HEK293 (cell line): Measurements from ENCODE around the gene CRABP2.

Experiments used
- CTCF ChIA-PET: fragments of 350-600 bp; formaldehyde crosslinking; extraction: SDS; loops from one replicate; lab custom pipeline; 2021; ENCODE audit warnings: antibody characterized with exemption; lab: Yijun Ruan, JAX
- POLR2A ChIA-PET: fragments of 300-600 bp; formaldehyde crosslinking; extraction: SDS; loops from one replicate; lab custom pipeline; 2020; ENCODE audit warnings: antibody characterized with exemption, inconsistent platforms; lab: Yijun Ruan, JAX
- H3K27ac ChIP-seq: fragments of 200-500 bp; sonication (Bioruptor generic); 2 replicates; pipeline ENCODE4 v1.5.1; 2014; ENCODE audit warnings: low read depth, low read length, control low read depth, inconsistent platforms; ENCODE audit errors: extremely low read depth
- H3K36me3 ChIP-seq, 2 experiments: fragments of 200-500 bp in 1 of 2; sonication (Bioruptor generic) in 1 of 2; 1 replicate in 1 of 2; 2 replicates in 1 of 2; pipeline ENCODE4 v1.5.1; 2014 to 2017; ENCODE audit warnings: inconsistent platforms in 2 of 2, low read length in 2 of 2; ENCODE audit not compliant: control insufficient read depth in 2 of 2, insufficient read depth in 1 of 2
- H3K4me1 ChIP-seq: fragments of 200-500 bp; sonication (Bioruptor generic); 2 replicates; pipeline ENCODE4 v1.5.1; 2014; ENCODE audit warnings: mild to moderate bottlenecking, low read length, inconsistent platforms; ENCODE audit not compliant: control insufficient read depth, insufficient read depth
- H3K4me3 ChIP-seq: 2 replicates; pipeline ENCODE4 v1.5.1; 2011; ENCODE audit warnings: low read depth, mild to moderate bottlenecking, control low read depth, low read length, moderate library complexity
- H3K9me3 ChIP-seq: fragments of 200-500 bp; sonication (Bioruptor generic); 2 replicates; pipeline ENCODE4 v1.5.1; 2014; ENCODE audit warnings: low read depth, low read length, inconsistent platforms; ENCODE audit not compliant: control insufficient read depth, insufficient read depth
- BCL11B ChIP-seq: fragments of 450-650 bp; formaldehyde crosslinking; IDR thresholded peaks from 2 replicates; pipeline ENCODE4 v1.5.1; 2016; ENCODE audit warnings: low read depth, missing biosample characterization, missing genetic modification characterization
- IKZF3 ChIP-seq: fragments of 450-650 bp; IDR thresholded peaks from 2 replicates; pipeline ENCODE4 v1.5.0; 2018; ENCODE audit warnings: missing biosample characterization, mild to moderate bottlenecking, missing genetic modification characterization, moderate library complexity
- REPIN1 ChIP-seq: fragments of 450-650 bp; formaldehyde crosslinking; IDR thresholded peaks from 2 replicates; pipeline ENCODE4 v1.5.1; 2017; ENCODE audit warnings: missing biosample characterization, missing genetic modification characterization, low read depth
- SP2 ChIP-seq: fragments of 450-650 bp; formaldehyde crosslinking; IDR thresholded peaks from 2 replicates; pipeline ENCODE4 v1.5.1; 2016; ENCODE audit warnings: missing biosample characterization, missing genetic modification characterization
- ZFP37 ChIP-seq: fragments of 450-650 bp; formaldehyde crosslinking; IDR thresholded peaks from 2 replicates; pipeline ENCODE4 v1.5.1; 2016; ENCODE audit warnings: missing biosample characterization, missing genetic modification characterization
- ZFP69B ChIP-seq: fragments of 450-650 bp; formaldehyde crosslinking; IDR thresholded peaks from 2 replicates; pipeline ENCODE4 v1.5.1; 2016; ENCODE audit warnings: missing biosample characterization, missing genetic modification characterization
- ZNF132 ChIP-seq: fragments of 450-650 bp; formaldehyde crosslinking; IDR thresholded peaks from 2 replicates; pipeline ENCODE4 v1.5.1; 2017; ENCODE audit warnings: missing biosample characterization, missing genetic modification characterization, borderline replicate concordance
- ZNF221 ChIP-seq: fragments of 450-650 bp; formaldehyde crosslinking; IDR thresholded peaks from 2 replicates; pipeline ENCODE4 v1.5.1; 2017; ENCODE audit warnings: missing biosample characterization, missing genetic modification characterization, borderline replicate concordance
- ZNF24 ChIP-seq: fragments of 450-650 bp; formaldehyde crosslinking; IDR thresholded peaks from 2 replicates; pipeline ENCODE4 v1.5.1; 2016; ENCODE audit warnings: missing biosample characterization, missing genetic modification characterization
- ZNF473 ChIP-seq: fragments of 450-650 bp; formaldehyde crosslinking; IDR thresholded peaks from 2 replicates; pipeline ENCODE4 v1.5.1; 2017; ENCODE audit warnings: missing biosample characterization, missing genetic modification characterization
- ZNF544 ChIP-seq: fragments of 450-650 bp; formaldehyde crosslinking; IDR thresholded peaks from 2 replicates; pipeline ENCODE4 v1.5.0; 2017; ENCODE audit warnings: missing biosample characterization, missing genetic modification characterization
- ZNF555 ChIP-seq: fragments of 450-650 bp; formaldehyde crosslinking; conservative IDR thresholded peaks from 2 replicates; pipeline ENCODE4 v1.5.1; 2017; ENCODE audit warnings: missing biosample characterization, mild to moderate bottlenecking, missing genetic modification characterization, inconsistent platforms
- ZNF600 ChIP-seq: fragments of 450-650 bp; formaldehyde crosslinking; IDR thresholded peaks from 2 replicates; pipeline ENCODE4 v1.5.1; 2016; ENCODE audit warnings: missing biosample characterization, missing genetic modification characterization
- ZNF626 ChIP-seq: fragments of 450-650 bp; sonication (Bioruptor Pico); formaldehyde crosslinking; IDR thresholded peaks from 2 replicates; pipeline ENCODE4 v1.5.1; 2018; ENCODE audit warnings: missing biosample characterization, missing genetic modification characterization, inconsistent platforms
- ZNF664 ChIP-seq: fragments of 450-650 bp; formaldehyde crosslinking; IDR thresholded peaks from 2 replicates; pipeline ENCODE4 v1.5.1; 2016; ENCODE audit warnings: missing biosample characterization, missing genetic modification characterization
- ZNF670 ChIP-seq: fragments of 450-650 bp; formaldehyde crosslinking; IDR thresholded peaks from 2 replicates; pipeline ENCODE4 v1.5.1; 2016; ENCODE audit warnings: missing biosample characterization, missing genetic modification characterization, low read depth
- ZNF792 ChIP-seq: fragments of 450-650 bp; formaldehyde crosslinking; IDR thresholded peaks from 2 replicates; pipeline ENCODE4 v1.5.1; 2016; ENCODE audit warnings: missing biosample characterization, missing genetic modification characterization
- TF ChIP-seq, protein P1 (sequence below): fragments of 450-650 bp; formaldehyde crosslinking; IDR thresholded peaks from 2 replicates; pipeline ENCODE4 v1.5.1; 2016; ENCODE audit warnings: missing biosample characterization, missing genetic modification characterization, low read depth
- TF ChIP-seq, protein P2 (sequence below): fragments of 450-650 bp; formaldehyde crosslinking; IDR thresholded peaks from 2 replicates; pipeline ENCODE4 v1.5.1; 2016; ENCODE audit warnings: missing biosample characterization, missing genetic modification characterization

Gene CRABP2

DNA sequence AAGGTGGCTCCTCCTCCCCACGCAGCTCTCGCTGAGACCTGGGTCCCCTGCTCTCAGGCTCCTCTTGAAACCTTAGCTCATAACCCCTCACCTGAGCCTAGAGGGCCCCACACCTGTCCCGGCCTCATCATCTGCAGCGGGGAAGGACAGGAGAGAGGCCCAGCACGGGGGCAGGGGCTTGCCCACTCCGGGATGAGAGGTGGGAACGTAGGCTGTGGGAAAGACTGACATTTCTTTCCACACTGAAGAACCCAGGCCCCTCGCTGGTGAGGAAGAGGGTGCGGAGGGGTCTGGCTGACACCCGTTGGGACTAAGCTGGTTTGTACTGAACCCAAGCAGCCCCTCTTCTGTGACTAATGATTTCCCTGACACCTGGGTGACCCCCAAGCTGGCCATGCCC is 14.2 kb downstream of the CRABP2 start:
- Histone ChIP-seq H3K36me3 (no peaks in the 10 kb centered on the region), H3K27ac (no peak overlapping the region), H3K4me3 (no peak overlapping the region), H3K4me1 (peaks cover 16% of the 10 kb centered on the region), H3K9me3 (no peaks in the 10 kb centered on the region)
- TF ChIP-seq SP2 (tag by site-specific recombination): no peak
- no peak for TF ChIP-seq IKZF3 (tag by site-specific recombination)
- TF ChIP-seq ZNF626 (tag by site-specific recombination): no peak
- no peak for TF ChIP-seq BCL11B (tag by site-specific recombination)
- TF ChIP-seq ZNF664 (tag by site-specific recombination): no peak
- no peak for TF ChIP-seq ZNF670 (tag by site-specific recombination)
- TF ChIP-seq, protein P1, sequence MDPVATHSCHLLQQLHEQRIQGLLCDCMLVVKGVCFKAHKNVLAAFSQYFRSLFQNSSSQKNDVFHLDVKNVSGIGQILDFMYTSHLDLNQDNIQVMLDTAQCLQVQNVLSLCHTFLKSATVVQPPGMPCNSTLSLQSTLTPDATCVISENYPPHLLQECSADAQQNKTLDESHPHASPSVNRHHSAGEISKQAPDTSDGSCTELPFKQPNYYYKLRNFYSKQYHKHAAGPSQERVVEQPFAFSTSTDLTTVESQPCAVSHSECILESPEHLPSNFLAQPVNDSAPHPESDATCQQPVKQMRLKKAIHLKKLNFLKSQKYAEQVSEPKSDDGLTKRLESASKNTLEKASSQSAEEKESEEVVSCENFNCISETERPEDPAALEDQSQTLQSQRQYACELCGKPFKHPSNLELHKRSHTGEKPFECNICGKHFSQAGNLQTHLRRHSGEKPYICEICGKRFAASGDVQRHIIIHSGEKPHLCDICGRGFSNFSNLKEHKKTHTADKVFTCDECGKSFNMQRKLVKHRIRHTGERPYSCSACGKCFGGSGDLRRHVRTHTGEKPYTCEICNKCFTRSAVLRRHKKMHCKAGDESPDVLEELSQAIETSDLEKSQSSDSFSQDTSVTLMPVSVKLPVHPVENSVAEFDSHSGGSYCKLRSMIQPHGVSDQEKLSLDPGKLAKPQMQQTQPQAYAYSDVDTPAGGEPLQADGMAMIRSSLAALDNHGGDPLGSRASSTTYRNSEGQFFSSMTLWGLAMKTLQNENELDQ (tag by site-specific recombination): no peak
- no peak for TF ChIP-seq ZNF24 (tag by site-specific recombination)
- TF ChIP-seq ZFP69B: no peak
- TF ChIP-seq, protein P2, sequence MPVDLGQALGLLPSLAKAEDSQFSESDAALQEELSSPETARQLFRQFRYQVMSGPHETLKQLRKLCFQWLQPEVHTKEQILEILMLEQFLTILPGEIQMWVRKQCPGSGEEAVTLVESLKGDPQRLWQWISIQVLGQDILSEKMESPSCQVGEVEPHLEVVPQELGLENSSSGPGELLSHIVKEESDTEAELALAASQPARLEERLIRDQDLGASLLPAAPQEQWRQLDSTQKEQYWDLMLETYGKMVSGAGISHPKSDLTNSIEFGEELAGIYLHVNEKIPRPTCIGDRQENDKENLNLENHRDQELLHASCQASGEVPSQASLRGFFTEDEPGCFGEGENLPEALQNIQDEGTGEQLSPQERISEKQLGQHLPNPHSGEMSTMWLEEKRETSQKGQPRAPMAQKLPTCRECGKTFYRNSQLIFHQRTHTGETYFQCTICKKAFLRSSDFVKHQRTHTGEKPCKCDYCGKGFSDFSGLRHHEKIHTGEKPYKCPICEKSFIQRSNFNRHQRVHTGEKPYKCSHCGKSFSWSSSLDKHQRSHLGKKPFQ (tag by site-specific recombination): no peak
- TF ChIP-seq ZNF792 (tag by site-specific recombination): no peak
- no peak for TF ChIP-seq ZNF544
- TF ChIP-seq REPIN1 (tag by site-specific recombination): no peak
- TF ChIP-seq ZNF555 (tag by site-specific recombination): no peak
- no peak for TF ChIP-seq ZFP37 (tag by site-specific recombination)
- TF ChIP-seq ZNF221 (tag by site-specific recombination): no peak
- TF ChIP-seq ZNF132 (tag by site-specific recombination): no peak
- POLR2A ChIA-PET: interaction anchor here (1.9 to 3.9 kb wide), 5 partner anchors 14 to 50 kb away, joined by 8 to 44 read pairs (median 29); partner anchors contain the start of genes CRABP2, ISG20L2, METTL25B and MRPL24
- CTCF ChIA-PET: interaction anchor here (0.5 to 21.1 kb wide), 14 partner anchors 14 to 496 kb away, joined by 3 to 579 read pairs (median 99); partner anchors contain the start of genes CRABP2, INSRR, ISG20L2 and METTL25B

DNA sequence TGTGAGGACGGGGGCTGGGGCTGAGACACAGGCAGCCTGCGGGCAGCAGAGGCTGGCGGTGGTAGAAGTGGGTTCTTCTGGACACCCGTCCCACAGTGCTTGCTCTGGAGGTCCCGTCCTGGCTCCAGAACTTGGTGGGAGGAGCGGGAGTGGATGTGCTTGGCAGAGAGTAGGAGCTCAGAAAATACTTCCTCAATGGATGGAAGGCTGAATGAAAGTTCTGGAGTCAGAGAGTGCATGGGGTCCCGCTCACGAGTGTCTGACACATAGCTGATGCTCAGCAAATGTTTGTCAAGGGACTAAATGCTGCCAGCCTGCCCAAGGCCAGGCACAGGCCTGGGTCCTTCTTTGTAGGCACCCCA is 14.7 kb downstream of the CRABP2 start:
- no peaks in the 10 kb centered on the region for H3K36me3 ChIP-seq
- TF ChIP-seq ZNF473 (tag by site-specific recombination): no peak
- peak; percentile 89 for TF ChIP-seq ZNF600 (tag by site-specific recombination)
- TF ChIP-seq, all 188 proteins: peak for 1
- POLR2A ChIA-PET: interaction anchor here (1.3 to 3.9 kb wide), 7 partner anchors 14 to 50 kb away, joined by 3 to 44 read pairs (median 11); partner anchors contain the start of genes CRABP2, ISG20L2, METTL25B and MRPL24
- CTCF ChIA-PET: interaction anchor here (0.6 to 21.1 kb wide), 23 partner anchors 14 to 496 kb away, joined by 3 to 579 read pairs (median 10); partner anchors contain the start of genes CRABP2, INSRR, ISG20L2 and METTL25B
- H3K4me1 ChIP-seq: peaks cover 16% of the 10 kb centered on the region
- no peak overlapping the region for H3K4me3 ChIP-seq
- H3K27ac ChIP-seq: no peak overlapping the region; the same call in 1 of the 2 replicates
- H3K9me3 ChIP-seq: no peaks in the 10 kb centered on the region
